GM19468 (cell line): ENCODE measurements around the gene AVL9.
"Not testable (repeated sequence)": the region's sequence is repeated elsewhere in the genome, so short reads cannot be mapped to it uniquely, and the experiment has no call there.

Experiments used
- ATAC-seq: cut with Tn5 transposase; IDR thresholded peaks from one replicate; pipeline ENCODE4 v1.9.1; 2021; ENCODE audit warnings: mild to moderate bottlenecking, moderate library complexity, moderate number of reproducible peaks; ENCODE audit not compliant: unreplicated experiment; ENCODE audit errors: extremely low read depth

AVL9 gene

DNA sequence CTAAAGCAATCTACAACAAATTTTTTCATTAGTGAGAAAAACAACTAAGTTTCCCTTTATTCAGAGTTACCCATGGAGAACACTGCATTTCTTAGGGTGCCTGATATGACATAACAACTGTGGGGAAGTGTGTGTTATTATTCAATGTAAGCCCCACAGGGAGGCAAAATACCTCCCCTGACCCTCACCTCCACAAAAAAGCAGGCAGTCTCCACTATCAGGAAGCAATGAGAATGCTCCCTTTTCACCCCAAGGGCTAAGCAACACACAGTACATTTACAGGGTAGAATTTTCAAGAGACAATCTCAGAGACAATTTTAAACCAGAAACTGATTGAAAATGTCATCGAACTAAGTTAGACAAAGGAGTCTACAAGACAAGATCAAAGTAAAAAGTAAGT lies 138.2 kb downstream of the AVL9 start:
- not testable (repeated sequence) for ATAC-seq

- ATAC-seq, result not testable (repeated sequence)
Observed at GRCh38 chr7:32634798-32635393, 139.6 kb downstream of the AVL9 start.

- not testable (repeated sequence) for ATAC-seq
Observed at GRCh38 chr7:32636725-32637462, 141.6 kb downstream of the AVL9 start.

DNA sequence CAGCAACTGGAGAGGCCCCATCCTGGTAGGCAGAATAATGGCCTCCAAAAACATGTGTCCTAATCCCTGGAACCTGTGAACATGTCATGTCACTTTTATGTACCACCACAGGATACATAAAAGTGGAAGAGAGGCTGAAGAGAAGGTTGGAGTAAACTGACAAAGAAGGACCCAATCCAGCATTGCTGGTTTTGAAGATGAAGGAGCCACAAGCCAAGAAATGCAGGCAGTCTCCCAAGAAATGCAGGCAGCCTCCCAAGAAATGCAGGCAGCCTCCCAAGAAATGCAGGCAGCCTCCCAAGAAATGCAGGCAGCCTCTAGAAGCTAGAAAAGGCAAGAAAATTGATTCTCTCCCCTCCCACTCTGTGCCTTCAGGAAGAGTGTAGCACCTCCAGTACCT lies 142.3 kb downstream of the AVL9 start:
- not testable (repeated sequence) for ATAC-seq
